Fibroblast of pulmonary artery (primary cell): Measurements from ENCODE around the gene DGKQ.

Experiments used
- DNase-seq: peaks from one replicate; pipeline ENCODE4 v3.0.0-alpha.2; 2010; ENCODE audit warnings: low read depth
- H3K4me3 ChIP-seq: replicated peaks from 2 replicates; pipeline ENCODE4 v1.5.1; 2011; ENCODE audit warnings: low read depth, mild to moderate bottlenecking, control low read depth, low read length, moderate library complexity
- TF ChIP-seq, protein P1 (sequence below): IDR thresholded peaks from 2 replicates; pipeline ENCODE4 v1.5.1; 2011; ENCODE audit warnings: mild to moderate bottlenecking, control low read depth, low read length, inconsistent platforms; ENCODE audit errors: missing control alignments

The DGKQ gene

DNA sequence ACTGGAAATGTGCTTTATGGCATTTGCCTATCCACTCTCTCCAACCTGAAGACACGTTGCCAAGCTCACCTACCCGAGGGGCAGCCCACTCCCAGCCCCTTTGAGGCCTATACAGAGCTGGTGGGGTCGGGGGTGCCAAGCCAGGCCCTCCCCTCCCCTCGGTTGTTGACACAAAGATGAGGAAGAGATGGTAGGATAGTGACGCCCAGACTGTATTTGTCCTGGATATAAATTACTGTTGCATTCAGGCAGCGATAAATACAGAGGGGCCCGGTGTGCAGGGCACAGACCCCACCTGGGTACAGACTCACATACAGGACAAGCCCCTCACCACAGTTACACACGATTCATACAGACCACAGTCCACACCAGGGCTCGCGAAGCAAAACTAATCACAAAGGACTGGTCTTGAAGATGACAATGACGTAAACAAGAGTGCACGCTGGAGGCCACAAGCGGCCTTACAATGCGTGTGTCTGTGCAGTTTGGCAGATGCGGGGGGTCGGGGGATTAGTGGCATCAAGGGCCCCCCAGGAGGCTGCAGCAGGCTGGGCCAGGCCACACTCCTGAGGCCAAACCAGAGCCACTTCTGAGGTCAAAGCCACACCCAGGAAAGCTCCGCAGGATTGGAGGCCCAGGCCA, 14.6 kb downstream of the DGKQ start:
- H3K4me3 ChIP-seq, result no peak overlapping the region

GRCh38 chr4:958314-958665, 15.1 kb downstream of the DGKQ start:
- no peak overlapping the region for H3K4me3 ChIP-seq
- TF ChIP-seq, protein P1, sequence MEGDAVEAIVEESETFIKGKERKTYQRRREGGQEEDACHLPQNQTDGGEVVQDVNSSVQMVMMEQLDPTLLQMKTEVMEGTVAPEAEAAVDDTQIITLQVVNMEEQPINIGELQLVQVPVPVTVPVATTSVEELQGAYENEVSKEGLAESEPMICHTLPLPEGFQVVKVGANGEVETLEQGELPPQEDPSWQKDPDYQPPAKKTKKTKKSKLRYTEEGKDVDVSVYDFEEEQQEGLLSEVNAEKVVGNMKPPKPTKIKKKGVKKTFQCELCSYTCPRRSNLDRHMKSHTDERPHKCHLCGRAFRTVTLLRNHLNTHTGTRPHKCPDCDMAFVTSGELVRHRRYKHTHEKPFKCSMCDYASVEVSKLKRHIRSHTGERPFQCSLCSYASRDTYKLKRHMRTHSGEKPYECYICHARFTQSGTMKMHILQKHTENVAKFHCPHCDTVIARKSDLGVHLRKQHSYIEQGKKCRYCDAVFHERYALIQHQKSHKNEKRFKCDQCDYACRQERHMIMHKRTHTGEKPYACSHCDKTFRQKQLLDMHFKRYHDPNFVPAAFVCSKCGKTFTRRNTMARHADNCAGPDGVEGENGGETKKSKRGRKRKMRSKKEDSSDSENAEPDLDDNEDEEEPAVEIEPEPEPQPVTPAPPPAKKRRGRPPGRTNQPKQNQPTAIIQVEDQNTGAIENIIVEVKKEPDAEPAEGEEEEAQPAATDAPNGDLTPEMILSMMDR, result no peak
- DNase-seq, result no peak

More for the DNA sequence above, 14.6 kb downstream of the DGKQ start:
- no peak for DNase-seq
- TF ChIP-seq, protein P1, result no peak

DNA sequence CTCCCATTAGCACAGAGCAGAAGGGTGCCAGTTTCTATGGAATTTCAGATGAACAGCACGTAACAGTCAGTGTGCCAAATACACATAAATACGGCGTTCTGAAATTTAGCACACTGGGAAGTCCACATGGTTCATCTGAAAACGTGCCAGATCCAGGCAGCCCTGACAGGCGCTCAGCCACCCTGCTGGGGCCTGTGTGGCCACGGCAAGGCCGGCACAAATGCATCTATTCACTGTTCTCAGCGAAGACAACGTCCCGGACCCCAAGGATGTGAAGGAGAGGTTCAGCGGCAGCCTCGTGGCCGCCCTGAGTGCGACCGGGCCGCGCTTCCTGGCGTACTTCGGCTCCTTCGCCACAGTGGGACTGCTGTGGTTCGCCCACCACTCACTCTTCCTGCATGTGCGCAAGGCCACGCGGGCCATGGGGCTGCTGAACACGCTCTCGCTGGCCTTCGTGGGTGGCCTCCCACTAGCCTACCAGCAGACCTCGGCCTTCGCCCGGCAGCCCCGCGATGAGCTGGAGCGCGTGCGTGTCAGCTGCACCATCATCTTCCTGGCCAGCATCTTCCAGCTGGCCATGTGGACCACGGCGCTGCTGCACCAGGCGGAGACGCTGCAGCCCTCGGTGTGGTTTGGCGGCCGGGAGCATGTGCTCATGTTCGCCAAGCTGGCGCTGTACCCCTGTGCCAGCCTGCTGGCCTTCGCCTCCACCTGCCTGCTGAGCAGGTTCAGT, 15.6 kb downstream of the DGKQ start:
- TF ChIP-seq, protein P1, result no peak
- no peak overlapping the region for H3K4me3 ChIP-seq
- DNase-seq, result no peak

- TF ChIP-seq, protein P1, result no peak
- DNase-seq, result no peak
- no peak overlapping the region for H3K4me3 ChIP-seq
These were observed 16.2 kb downstream of the DGKQ start for GRCh38 chr4:957231-957580.

DNA sequence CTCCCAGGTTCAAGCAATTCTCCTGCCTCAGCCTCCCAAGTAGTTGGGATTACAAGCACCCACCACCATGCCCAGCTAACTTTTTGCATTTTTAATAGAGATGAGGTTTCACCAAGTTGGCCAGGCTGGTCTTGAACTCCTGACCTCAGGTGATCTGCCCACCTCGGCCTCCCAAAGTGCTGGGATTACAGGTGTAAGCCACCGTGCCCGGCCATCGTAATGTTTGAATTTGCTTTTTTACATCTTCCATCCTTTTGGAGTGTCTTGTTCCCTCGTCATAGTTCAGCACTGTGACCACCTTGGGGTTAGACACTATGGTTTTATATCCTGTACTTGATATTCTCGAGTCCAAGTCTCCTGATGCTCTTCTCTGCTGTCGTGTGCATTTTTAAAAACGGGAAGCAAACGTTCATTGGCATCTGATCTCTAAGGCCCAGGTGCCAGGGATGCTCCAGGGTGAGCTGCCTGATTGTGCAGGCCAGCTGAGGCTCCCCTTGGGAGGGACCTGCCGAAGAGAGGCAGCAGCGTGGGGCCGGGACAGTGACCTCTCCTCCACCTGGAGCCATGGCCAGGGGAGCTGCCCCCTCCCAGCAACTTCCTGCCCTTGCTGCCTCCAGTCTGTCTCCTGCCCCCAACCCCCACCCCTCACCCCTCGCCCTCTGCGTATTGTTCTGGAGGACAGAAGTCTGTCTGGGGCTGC, 16.7 kb downstream of the DGKQ start:
- TF ChIP-seq, protein P1, result no peak
- DNase-seq, result no peak
- no peak overlapping the region for H3K4me3 ChIP-seq

GRCh38 chr4:955931-956381, 17.4 kb downstream of the DGKQ start:
- no peak overlapping the region for H3K4me3 ChIP-seq
- TF ChIP-seq, protein P1, result no peak
- no peak for DNase-seq
